HCT116 (cell line): Measurements from ENCODE around the gene MIGA1. TPM values are rescaled to one million over a fixed set of nuclear protein-coding genes. Genes with fewer than 3 reads are reported as not detected.

Experiments used
- ATAC-seq: fragments of 200-7000 bp; cut with Tn5 transposase; 2 replicates; pipeline ENCODE4 v1.9.1; 2020; ENCODE audit warnings: mild to moderate bottlenecking, moderate library complexity
- BruUV-seq: library from RNA; stranded (reverse); fragments of 400-500 nt; replicated peaks from 2 replicates; lab custom pipeline; 2021; lab: Mats Ljungman, UMichigan
- CTCF ChIA-PET: fragments of 300-600 bp; sonication (Branson Sonifier 250); formaldehyde crosslinking; loops from one replicate; lab custom pipeline; 2021; ENCODE audit warnings: antibody characterized with exemption; lab: Charles Lee
- POLR2A ChIA-PET: fragments of 300-600, 350-600 bp; sonication (Branson Sonifier 250); formaldehyde crosslinking; loops from one replicate; lab custom pipeline; 2021; ENCODE audit warnings: antibody characterized with exemption; lab: Charles Lee
- RAD21 ChIA-PET, 2 experiments: fragments of 300-600 bp; sonication (Branson Sonifier 250); formaldehyde crosslinking; loops; one replicate each; lab custom pipeline; 2023; ENCODE audit warnings: low total read pairs in 2 of 2; ENCODE audit not compliant: uncharacterized antibody in 2 of 2, unreplicated experiment in 2 of 2, low non-redundant PET in 1 of 2; lab: Charles Lee
- DNase-seq: peaks from one replicate; pipeline ENCODE4 v3.0.0-alpha.2; 2010; ENCODE audit warnings: low read depth, low spot score
- H2AFZ ChIP-seq: fragments of 200-600 bp; shearing (Covaris generic), sonication (generic); 2 replicates; pipeline ENCODE4 v1.6.1; 2017; ENCODE audit warnings: low read depth, mixed run types, mixed read lengths, antibody characterized with exemption, low read length; ENCODE audit not compliant: poor library complexity, severe bottlenecking
- H3K27ac ChIP-seq: 2 replicates; pipeline ENCODE4 v1.5.1; 2012; ENCODE audit warnings: low read depth, low read length
- H3K27me3 ChIP-seq: fragments of 200-600 bp; sonication (generic); 2 replicates; pipeline ENCODE4 v1.6.1; 2016; ENCODE audit warnings: mixed run types, low read length, mixed read lengths; ENCODE audit not compliant: insufficient read depth
- H3K36me3 ChIP-seq, 2 experiments: fragments of 200-500 bp in 1 of 2; fragments of 200-600 bp in 1 of 2; sonication (Bioruptor generic) in 1 of 2; sonication (generic) in 1 of 2; 2 replicates each; pipeline versions ENCODE4 v1.5.1 to v1.6.1; 2014 to 2016; ENCODE audit warnings: low read length in 2 of 2, inconsistent platforms in 1 of 2, mixed read lengths in 1 of 2, mixed run types in 1 of 2; ENCODE audit not compliant: insufficient read depth in 2 of 2, control insufficient read depth in 1 of 2
- H3K4me1 ChIP-seq, 2 experiments: fragments of 200-600 bp in 1 of 2; sonication (generic) in 1 of 2; 2 replicates each; pipeline versions ENCODE4 v1.5.1 to v1.6.1; 2012 to 2017; ENCODE audit warnings: low read length in 2 of 2, inconsistent platforms in 1 of 2, mild to moderate bottlenecking in 1 of 2, mixed read lengths in 1 of 2, mixed run types in 1 of 2, moderate library complexity in 1 of 2; ENCODE audit not compliant: insufficient read depth in 2 of 2, control insufficient read depth in 1 of 2
- H3K4me2 ChIP-seq: fragments of 200-600 bp; sonication (generic); 2 replicates; pipeline ENCODE4 v1.6.1; 2017; ENCODE audit warnings: mixed run types, low read length, mixed read lengths
- H3K4me3 ChIP-seq, 2 experiments: fragments of 200-600 bp in 1 of 2; sonication (generic) in 1 of 2; replicated peaks in 1 of 2; 2 replicates each; pipeline ENCODE4 v1.5.1; 2011 to 2016; ENCODE audit warnings: low read length in 2 of 2, control low read depth in 1 of 2, low read depth in 1 of 2, mild to moderate bottlenecking in 1 of 2, mixed read lengths in 1 of 2, mixed run types in 1 of 2
- H3K79me2 ChIP-seq: fragments of 200-600 bp; sonication (generic); 2 replicates; pipeline ENCODE4 v1.6.1; 2017; ENCODE audit warnings: mild to moderate bottlenecking, mixed run types, low read length, moderate library complexity, mixed read lengths; ENCODE audit not compliant: insufficient read depth
- H3K9ac ChIP-seq: fragments of 200-600 bp; sonication (generic); 2 replicates; pipeline ENCODE4 v1.6.1; 2016; ENCODE audit warnings: low read length, mixed read lengths
- H3K9me2 ChIP-seq: fragments of 200-600 bp; sonication (generic), shearing (Covaris generic); 2 replicates; pipeline ENCODE4 v1.6.1; 2017; ENCODE audit warnings: mixed run types, mild to moderate bottlenecking, moderate library complexity; ENCODE audit not compliant: insufficient read depth
- H3K9me3 ChIP-seq, 2 experiments: fragments of 200-500 bp in 1 of 2; fragments of 200-600 bp in 1 of 2; sonication (Bioruptor generic) in 1 of 2; sonication (generic) in 1 of 2; 2 replicates each; pipeline ENCODE4 v1.6.1; 2014 to 2017; ENCODE audit warnings: low read length in 2 of 2, mixed read lengths in 2 of 2, inconsistent platforms in 1 of 2, low read depth in 1 of 2, mild to moderate bottlenecking in 1 of 2, mixed run types in 1 of 2, moderate library complexity in 1 of 2; ENCODE audit not compliant: control insufficient read depth in 1 of 2, insufficient read depth in 1 of 2
- H4K20me1 ChIP-seq: fragments of 200-600 bp; sonication (generic), shearing (Covaris generic); 2 replicates; pipeline ENCODE4 v1.6.1; 2017; ENCODE audit warnings: mixed run types, mild to moderate bottlenecking, moderate library complexity; ENCODE audit not compliant: insufficient read depth
- CBX3 ChIP-seq: IDR thresholded peaks from 2 replicates; pipeline ENCODE4 v1.6.1; 2012; ENCODE audit warnings: low read depth
- CTCF ChIP-seq, 3 experiments: fragments of 200-600 bp in 1 of 3; sonication (generic) in 1 of 3; IDR thresholded peaks in 2 of 3; conservative IDR thresholded peaks in 1 of 3; 2 replicates each; pipeline ENCODE4 v1.5.1; 2012 to 2017; ENCODE audit warnings: low read depth in 2 of 3, low read length in 2 of 3, antibody characterized with exemption in 1 of 3, borderline replicate concordance in 1 of 3, control low read depth in 1 of 3, mild to moderate bottlenecking in 1 of 3, mixed read lengths in 1 of 3, mixed run types in 1 of 3, moderate library complexity in 1 of 3; ENCODE audit not compliant: insufficient read depth in 1 of 3
- EGR1 ChIP-seq: IDR thresholded peaks from 2 replicates; pipeline ENCODE4 v1.6.1; 2012; ENCODE audit warnings: low read depth
- EZH2 ChIP-seq: fragments of 200-600 bp; sonication (generic); IDR thresholded peaks from 2 replicates; pipeline ENCODE4 v1.6.1; 2017; ENCODE audit warnings: antibody characterized with exemption, mixed run types
- EZH2phosphoT487 ChIP-seq: fragments of 200-600 bp; IDR thresholded peaks from 2 replicates; pipeline ENCODE4 v1.6.1; 2018; ENCODE audit warnings: antibody characterized with exemption, borderline replicate concordance
- JUND ChIP-seq: IDR thresholded peaks from 2 replicates; pipeline ENCODE4 v1.6.1; 2012
- POLR2A ChIP-seq: IDR thresholded peaks from 2 replicates; pipeline ENCODE4 v1.7.0; 2011; ENCODE audit warnings: borderline replicate concordance; ENCODE audit not compliant: insufficient read depth, insufficient read length; ENCODE audit errors: extremely low read depth
- POLR2AphosphoS5 ChIP-seq: IDR thresholded peaks from 2 replicates; pipeline ENCODE4 v1.6.1; 2011; ENCODE audit warnings: mild to moderate bottlenecking, low read depth, low read length, moderate library complexity
- RAD21 ChIP-seq: IDR thresholded peaks from 2 replicates; pipeline ENCODE4 v1.6.1; 2012; ENCODE audit warnings: low read depth, mild to moderate bottlenecking
- SP1 ChIP-seq: IDR thresholded peaks from 2 replicates; pipeline ENCODE4 v1.6.1; 2012; ENCODE audit warnings: low read depth
- YY1 ChIP-seq: IDR thresholded peaks from 2 replicates; pipeline ENCODE4 v1.6.1; 2011; ENCODE audit warnings: low read length, low read depth, moderate library complexity, mild to moderate bottlenecking; ENCODE audit not compliant: insufficient replicate concordance; ENCODE audit errors: extremely low read depth
- ZBTB33 ChIP-seq: IDR thresholded peaks from 2 replicates; pipeline ENCODE4 v1.6.1; 2011; ENCODE audit warnings: mild to moderate bottlenecking, low read length, moderate library complexity; ENCODE audit not compliant: insufficient replicate concordance; ENCODE audit errors: extremely low read depth
- ZFX ChIP-seq: fragments of 450-650 bp; IDR thresholded peaks from 2 replicates; pipeline ENCODE4 v1.6.1; 2017
- ZNF274 ChIP-seq: fragments of 200-500 bp; sonication (Bioruptor generic); IDR thresholded peaks from 2 replicates; pipeline ENCODE4 v1.6.1; 2014; ENCODE audit warnings: mild to moderate bottlenecking, low read depth, low read length, inconsistent platforms
- intact Hi-C: fragments of 100-400 bp; cut with micrococcal nuclease; formaldehyde crosslinking; loops from 2 replicates; pipeline ENCODE4 v1.10.0; 2022
- total RNA-seq: library from RNA; stranded (reverse); gene quantifications from one replicate; pipeline ENCODE4 v1.2.1, GENCODE V29; 2021; ENCODE audit not compliant: unreplicated experiment
- TF ChIP-seq, protein P1 (sequence below): IDR thresholded peaks from 2 replicates; pipeline ENCODE4 v1.6.1; 2012

MIGA1 gene
- total RNA-seq, 1 experiment from 2014 or later: 9.6 TPM

DNA sequence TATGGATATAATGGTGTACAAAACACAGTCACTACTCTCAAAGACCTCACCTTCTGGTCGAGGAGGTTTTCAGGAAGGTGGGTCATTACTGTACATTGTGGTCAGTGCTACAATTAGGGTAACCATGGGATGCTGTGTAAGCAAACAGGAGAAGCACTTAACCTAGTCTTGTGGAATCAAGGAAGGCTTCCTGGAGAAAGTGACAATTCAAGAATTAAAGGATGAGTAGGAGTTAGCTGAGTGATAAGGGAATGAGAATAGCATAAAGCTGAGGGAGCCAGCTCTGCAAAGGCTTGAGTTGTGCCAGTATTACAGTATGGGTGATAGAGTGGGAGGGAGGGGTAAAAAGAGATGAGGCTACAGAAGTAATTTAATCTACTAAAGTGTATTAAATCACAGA, 126.2 kb downstream of the MIGA1 start:
- ChIA-PET RAD21 (no interaction called here), POLR2A (no interaction called here), CTCF (no interaction called here)
- Histone ChIP-seq H3K9me3 (no peaks in the 10 kb centered on the region), H3K9ac (no peak overlapping the region), H3K4me3 (no peak overlapping the region), H3K27ac (no peak overlapping the region), H2AFZ (no peak overlapping the region), H3K4me1 (no peaks in the 10 kb centered on the region), H3K36me3 (no peaks in the 10 kb centered on the region), H4K20me1 (no peaks in the 10 kb centered on the region), H3K79me2 (no peaks in the 10 kb centered on the region), H3K27me3 (no peaks in the 10 kb centered on the region), H3K4me2 (no peak overlapping the region), H3K9me2 (no peaks in the 10 kb centered on the region)
- no peak for DNase-seq
- no peak for ATAC-seq
- no TSS peak for BruUV-seq
- intact Hi-C loops: loop anchor here (10.0 kb wide), 2 partner anchors 221 to 371 kb away; partner anchors contain the start of gene ZZZ3
- TF ChIP-seq POLR2A (no peak), SP1 (no peak), ZFX (no peak), POLR2AphosphoS5 (no peak), EZH2phosphoT487 (no peak), CBX3 (no peak), RAD21 (no peak), EGR1 (no peak), CTCF (IDR thresholded peaks at IDR 0.05 in 2 of 3, conservative IDR thresholded peaks at IDR 0.05 in 1 of 3; ENCODE audit: borderline replicate concordance in 1 of 3, insufficient read depth in 1 of 3, low read depth in 2 of 3, low read length in 2 of 3) (no peak), JUND (no peak), ZNF274 (no peak), YY1 (no peak), EZH2 (no peak), ZBTB33 (no peak)
- TF ChIP-seq, protein P1, sequence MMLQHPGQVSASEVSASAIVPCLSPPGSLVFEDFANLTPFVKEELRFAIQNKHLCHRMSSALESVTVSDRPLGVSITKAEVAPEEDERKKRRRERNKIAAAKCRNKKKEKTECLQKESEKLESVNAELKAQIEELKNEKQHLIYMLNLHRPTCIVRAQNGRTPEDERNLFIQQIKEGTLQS: no peak
- TF ChIP-seq, all 23 proteins: peak for 0
